GM23248 (cell line): ENCODE data around the gene NRM.
"Not testable (repeated sequence)": the region's sequence is repeated elsewhere in the genome, so short reads cannot be mapped to it uniquely, and the experiment has no call there.

ENCODE experiments used
- EZH2 ChIP-seq: fragments of 200-600 bp; sonication (generic); IDR thresholded peaks from 2 replicates; pipeline ENCODE4 v1.6.1; 2018; ENCODE audit warnings: antibody characterized with exemption, mild to moderate bottlenecking; ENCODE audit not compliant: insufficient read depth, poor library complexity, severe bottlenecking
- EZH2phosphoT487 ChIP-seq: fragments of 200-600 bp; sonication (generic); IDR thresholded peaks from 2 replicates; pipeline ENCODE4 v1.6.1; 2018; ENCODE audit warnings: antibody characterized with exemption, moderate library complexity, mild to moderate bottlenecking, low read depth; ENCODE audit not compliant: insufficient read depth

- not testable (repeated sequence) for TF ChIP-seq EZH2, EZH2phosphoT487
These were observed 24.5 kb downstream of the NRM start for GRCh38 chr6:30666300-30666699.
